HG03280 (cell line): ENCODE results near the gene UNKL.
"Not testable (repeated sequence)": the region's sequence is repeated elsewhere in the genome, so short reads cannot be mapped to it uniquely, and the experiment has no call there.

ENCODE experiments used
- ATAC-seq: cut with Tn5 transposase; IDR thresholded peaks from one replicate; pipeline ENCODE4 v1.9.1; 2021; ENCODE audit warnings: mild to moderate bottlenecking, moderate library complexity; ENCODE audit not compliant: unreplicated experiment

Gene UNKL

GRCh38 chr16:1446296-1447080 is 32.0 kb upstream of the UNKL start:
- ATAC-seq = no peak

- no peak for ATAC-seq
Observed at GRCh38 chr16:1445518-1446203, 31.2 kb upstream of the UNKL start.

- ATAC-seq = no peak
Observed at GRCh38 chr16:1444730-1445517, 30.4 kb upstream of the UNKL start.

GRCh38 chr16:1443980-1444729 is 29.7 kb upstream of the UNKL start, which contains the start of gene CCDC154:
TSS of gene CCDC154 (minus strand) at chr16:1444556. CDS start at chr16:1444322, 234 bp downstream.
- ATAC-seq = no peak

GRCh38 chr16:1443403-1443973 is 29.0 kb upstream of the UNKL start:
- ATAC-seq = no peak

GRCh38 chr16:1442697-1443096 is 28.2 kb upstream of the UNKL start:
- ATAC-seq = no peak

GRCh38 chr16:1441391-1441829 is 26.9 kb upstream of the UNKL start:
- no peak for ATAC-seq

GRCh38 chr16:1439699-1440074 is 25.2 kb upstream of the UNKL start:
- ATAC-seq = not testable (repeated sequence)

GRCh38 chr16:1439058-1439698 is 24.7 kb upstream of the UNKL start:
- ATAC-seq = no peak

GRCh38 chr16:1438229-1439057 is 23.9 kb upstream of the UNKL start:
- ATAC-seq = no peak

- no peak for ATAC-seq
Observed at GRCh38 chr16:1437606-1438005, 23.1 kb upstream of the UNKL start.

- ATAC-seq = no peak
Observed at GRCh38 chr16:1436731-1437355, 22.3 kb upstream of the UNKL start.

- no peak for ATAC-seq
Observed at GRCh38 chr16:1435921-1436697, 21.6 kb upstream of the UNKL start.

- no peak for ATAC-seq
Observed at GRCh38 chr16:1434644-1435592, 20.4 kb upstream of the UNKL start.

- no peak for ATAC-seq
Observed at GRCh38 chr16:1433756-1434155, 19.3 kb upstream of the UNKL start.

GRCh38 chr16:1433263-1433560 is 18.7 kb upstream of the UNKL start:
- ATAC-seq = no peak
